ENCODE data around the gene KCNA5. TPM values are rescaled to one million over a fixed set of nuclear protein-coding genes. Genes with fewer than 3 reads are reported as not detected.

KCNA5 gene
- total RNA-seq, 4 donors from 2014 or later, result 0.60 to 3.7 (median 2.0) TPM

- H3K27ac ChIP-seq, result no peak overlapping the region
- H3K4me3 ChIP-seq, result no peak overlapping the region
- DNase-seq, result no peak
- in situ Hi-C loops (cut with MboI; ENCODE audit: low pct_ligation_motif_present in 1 of 4, low pct_unique_long_range_greater_than_20kb in 1 of 4, low sequenced_read_pairs in 3 of 4) (no loop called here), intact Hi-C loops (cut with DNase I; ENCODE audit: low total_unique reads) (no loop called here)
- H3K27me3 ChIP-seq, result no peaks in the 10 kb centered on the region
- TF ChIP-seq POLR2A (IDR thresholded peaks at IDR 0.05) (no peak), POLR2AphosphoS5 (IDR thresholded peaks at IDR 0.05) (no peak), CTCF (IDR thresholded peaks at IDR 0.05) (no peak), EP300 (IDR thresholded peaks at IDR 0.05; ENCODE audit: low read depth) (no peak)
- H3K36me3 ChIP-seq, result no peaks in the 10 kb centered on the region
- 50 to 76% methylated on average over 1 of the region's 1 CpG for WGBS, 2 donors (ENCODE audit: low coverage in 1 of 2)
- no peaks in the 10 kb centered on the region for H3K4me1 ChIP-seq
- H3K9me3 ChIP-seq, result no peaks in the 10 kb centered on the region
Measured at GRCh38 chr12:5068619-5069018, 24.9 kb downstream of the KCNA5 start.

- DNase-seq, result no peak
- intact Hi-C loops (cut with DNase I; ENCODE audit: low total_unique reads) (no loop called here), in situ Hi-C loops (cut with MboI; ENCODE audit: low pct_ligation_motif_present in 1 of 4, low pct_unique_long_range_greater_than_20kb in 1 of 4, low sequenced_read_pairs in 3 of 4) (no loop called here)
- no peaks in the 10 kb centered on the region for H3K27me3 ChIP-seq
- no peaks in the 10 kb centered on the region for H3K4me1 ChIP-seq
- TF ChIP-seq CTCF (IDR thresholded peaks at IDR 0.05) (no peak), POLR2AphosphoS5 (IDR thresholded peaks at IDR 0.05) (no peak), POLR2A (IDR thresholded peaks at IDR 0.05) (no peak), EP300 (IDR thresholded peaks at IDR 0.05; ENCODE audit: low read depth) (no peak)
- no peaks in the 10 kb centered on the region for H3K36me3 ChIP-seq
- 27 to 68% methylated on average over 2 to 3 of the region's 3 CpGs for WGBS, 2 donors (ENCODE audit: low coverage in 1 of 2)
- no peak overlapping the region for H3K27ac ChIP-seq
- H3K4me3 ChIP-seq, result no peak overlapping the region
- H3K9me3 ChIP-seq, result no peaks in the 10 kb centered on the region
Measured at GRCh38 chr12:5070090-5070489, 26.4 kb downstream of the KCNA5 start.

GRCh38 chr12:5071496-5071895 lies 27.8 kb downstream of the KCNA5 start:
- 74 to 76% methylated on average over 4 of the region's 4 CpGs for whole genome bisulfite sequencing, 2 donors (ENCODE audit: low coverage in 1 of 2)
- no peak overlapping the region for H3K4me3 ChIP-seq
- H3K36me3 ChIP-seq, result no peaks in the 10 kb centered on the region
- no peak overlapping the region for H3K27ac ChIP-seq
- in situ Hi-C loops (cut with MboI; ENCODE audit: low pct_ligation_motif_present in 1 of 4, low pct_unique_long_range_greater_than_20kb in 1 of 4, low sequenced_read_pairs in 3 of 4), result no loop called here
- no peak for DNase-seq
- no peaks in the 10 kb centered on the region for H3K9me3 ChIP-seq
- TF ChIP-seq CTCF (IDR thresholded peaks at IDR 0.05), result no peak
- H3K4me1 ChIP-seq, result no peaks in the 10 kb centered on the region
- no peaks in the 10 kb centered on the region for H3K27me3 ChIP-seq
- intact Hi-C loops (cut with DNase I; ENCODE audit: low total_unique reads), result no loop called here

DNA sequence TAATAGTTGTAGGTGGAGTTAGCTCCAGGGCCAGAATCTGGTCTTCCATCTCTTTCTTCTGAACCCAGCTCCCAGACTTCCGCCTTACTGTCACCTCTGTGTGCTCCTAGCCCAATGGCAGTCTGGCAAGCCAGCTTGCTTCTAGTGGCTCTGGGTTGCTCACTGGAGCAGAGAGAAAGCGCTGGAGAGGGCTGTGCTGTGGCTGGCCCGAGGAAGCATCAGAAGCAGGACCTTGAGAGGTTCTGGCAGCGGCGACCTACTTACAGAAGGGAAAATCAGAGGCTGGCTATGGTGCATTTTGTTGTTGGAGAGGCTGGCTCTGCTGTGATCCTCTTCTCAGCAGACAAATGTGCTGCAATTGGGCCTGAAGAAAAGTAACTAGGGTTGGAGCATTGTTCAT lies 28.6 kb downstream of the KCNA5 start:
- Histone ChIP-seq H3K4me3 (no peak overlapping the region), H3K36me3 (no peaks in the 10 kb centered on the region), H3K27me3 (no peaks in the 10 kb centered on the region), H3K4me1 (no peaks in the 10 kb centered on the region), H3K27ac (no peak overlapping the region), H3K9me3 (no peaks in the 10 kb centered on the region)
- no peak for DNase-seq
- WGBS, 2 donors (ENCODE audit: low coverage in 1 of 2), result 81 to 84% methylated on average over 2 to 5 of the region's 5 CpGs
- TF ChIP-seq EP300 (IDR thresholded peaks at IDR 0.05; ENCODE audit: low read depth) (no peak), POLR2A (IDR thresholded peaks at IDR 0.05) (no peak), CTCF (IDR thresholded peaks at IDR 0.05) (no peak), POLR2AphosphoS5 (IDR thresholded peaks at IDR 0.05) (no peak)
- intact Hi-C loops (cut with DNase I; ENCODE audit: low total_unique reads) (no loop called here), in situ Hi-C loops (cut with MboI; ENCODE audit: low pct_ligation_motif_present in 1 of 4, low pct_unique_long_range_greater_than_20kb in 1 of 4, low sequenced_read_pairs in 3 of 4) (no loop called here)
